Testis (tissue), 3 donors: ENCODE measurements around the gene NANOS2. TPM values are rescaled to one million over a fixed set of nuclear protein-coding genes. Genes with fewer than 3 reads are reported as not detected.
"Not testable (repeated sequence)": the region's sequence is repeated elsewhere in the genome, so short reads cannot be mapped to it uniquely, and the experiment has no call there.

ENCODE experiments used
- DNase-seq: peaks from one replicate; pipeline ENCODE4 v3.0.0-alpha.2; 2019
- H3K27ac ChIP-seq, 2 donors: fragments of 200-600 bp; sonication (generic); one replicate each; pipeline ENCODE4 v1.5.1; 2019
- H3K27me3 ChIP-seq: fragments of 200-600 bp; sonication (generic); one replicate; pipeline ENCODE4 v1.5.1; 2019
- H3K36me3 ChIP-seq: fragments of 200-600 bp; sonication (generic); one replicate; pipeline ENCODE4 v1.5.1; 2017; ENCODE audit warnings: low read depth; ENCODE audit errors: missing control alignments
- H3K4me1 ChIP-seq: fragments of 200-600 bp; sonication (generic); one replicate; pipeline ENCODE4 v1.5.1; 2019
- H3K4me3 ChIP-seq, 2 donors: fragments of 200-600 bp; sonication (generic); one replicate each; pipeline ENCODE4 v1.5.1; 2017 to 2019
- H3K9me3 ChIP-seq: fragments of 200-600 bp; sonication (generic); one replicate; pipeline ENCODE4 v1.5.1; 2017
- CTCF ChIP-seq, 3 experiments: fragments of 450-650 bp in 2 of 3; fragments of 200-600 bp in 1 of 3; sonication (generic) in 1 of 3; IDR thresholded peaks; one replicate each; pipeline ENCODE4 v1.5.1; 2016 to 2019; ENCODE audit warnings: antibody characterized with exemption in 3 of 3, mild to moderate bottlenecking in 2 of 3, moderate library complexity in 1 of 3
- POLR2A ChIP-seq: fragments of 450-650 bp; IDR thresholded peaks from one replicate; pipeline ENCODE4 v1.6.1; 2017; ENCODE audit warnings: antibody characterized with exemption, mild to moderate bottlenecking, moderate library complexity
- WGBS, 2 donors: methylation state at CpG; one replicate each; pipeline ENCODE4 v1.1.5; 2018; 5-methylcytosine and 5-hydroxymethylcytosine counted together
- intact Hi-C: fragments of 100-400 bp; cut with DNase I; formaldehyde crosslinking; loops from one replicate; pipeline ENCODE4 v1.15.1; 2023; ENCODE audit warnings: low total_unique reads
- polyA plus RNA-seq: library from polyadenylated mRNA; stranded (reverse); fragments of 350-450 nt; fragmentation: Illumina TruSeq; extraction: RNeasy Lipid Tissue Mini Kit (QIAGEN cat#74804); gene quantifications from one replicate; pipeline ENCODE4 v1.2.3, GENCODE V29; 2014; ENCODE audit warnings: low read depth, low replicate concordance; ENCODE audit not compliant: insufficient read depth
- total RNA-seq, 2 donors: library from RNA; depleted of rRNA; stranded (reverse); fragments of >200 nt; gene quantifications; one replicate each; pipeline ENCODE4 v1.2.3, GENCODE V29; 2016

NANOS2 gene
- total and polyA plus RNA-seq, 3 donors from 2014 or later = 4.8 to 5.1 (median 4.8) TPM

- Histone ChIP-seq H3K4me3 (no peak overlapping the region), H3K27me3 (no peaks in the 10 kb centered on the region), H3K36me3 (no peaks in the 10 kb centered on the region), H3K9me3 (no peaks in the 10 kb centered on the region), H3K4me1 (peaks cover 9% of the 10 kb centered on the region), H3K27ac (no peak overlapping the region)
- DNase-seq = no peak
- 91 to 93% methylated on average over 7 of the region's 7 CpGs for WGBS, 2 donors
- no peak for TF ChIP-seq POLR2A
- no peak for TF ChIP-seq CTCF (IDR thresholded peaks at IDR 0.05)
- intact Hi-C loops = no loop called here
Measured at GRCh38 chr19:45874620-45874966, 40.0 kb downstream of the NANOS2 start.

- DNase-seq = no peak
- no peak overlapping the region for H3K4me3 ChIP-seq
- no peaks in the 10 kb centered on the region for H3K9me3 ChIP-seq
- intact Hi-C loops = no loop called here
- no peaks in the 10 kb centered on the region for H3K36me3 ChIP-seq
- TF ChIP-seq CTCF (IDR thresholded peaks at IDR 0.05) = no peak
- TF ChIP-seq POLR2A = no peak
- H3K27me3 ChIP-seq = no peaks in the 10 kb centered on the region
- 79 to 81% methylated on average over 6 to 7 of the region's 7 CpGs for WGBS, 2 donors
- H3K27ac ChIP-seq = no peak overlapping the region
- H3K4me1 ChIP-seq = peaks cover 9% of the 10 kb centered on the region
Measured at GRCh38 chr19:45873219-45873772, 41.3 kb downstream of the NANOS2 start.

GRCh38 chr19:45872095-45872919, 42.3 kb downstream of the NANOS2 start:
- no peaks in the 10 kb centered on the region for H3K36me3 ChIP-seq
- WGBS, 2 donors = 92 to 95% methylated on average over 17 to 33 of the region's 34 CpGs
- H3K4me1 ChIP-seq = peaks cover 9% of the 10 kb centered on the region
- H3K9me3 ChIP-seq = no peaks in the 10 kb centered on the region
- no peak for DNase-seq
- intact Hi-C loops = no loop called here
- TF ChIP-seq CTCF (IDR thresholded peaks at IDR 0.05) (no peak), POLR2A (no peak)
- H3K27ac ChIP-seq = no peak overlapping the region
- H3K4me3 ChIP-seq = no peak overlapping the region
- no peaks in the 10 kb centered on the region for H3K27me3 ChIP-seq

- Histone ChIP-seq H3K4me3 (no peak overlapping the region), H3K27ac (no peak overlapping the region), H3K27me3 (no peaks in the 10 kb centered on the region), H3K9me3 (no peaks in the 10 kb centered on the region), H3K36me3 (no peaks in the 10 kb centered on the region), H3K4me1 (no peaks in the 10 kb centered on the region)
- no peak for TF ChIP-seq CTCF (IDR thresholded peaks at IDR 0.05)
- no peak for TF ChIP-seq POLR2A
- no peak for DNase-seq
- WGBS, 2 donors = 91 to 97% methylated on average over 5 of the region's 5 CpGs
- intact Hi-C loops = no loop called here
Measured at GRCh38 chr19:45870798-45871197, 43.8 kb downstream of the NANOS2 start.

GRCh38 chr19:45867241-45867640, 47.3 kb downstream of the NANOS2 start:
- WGBS, 2 donors = 74% methylated on average over 4 of the region's 4 CpGs
- H3K4me3 ChIP-seq, H3K36me3 ChIP-seq, intact Hi-C loops, H3K27ac ChIP-seq, H3K27me3 ChIP-seq, H3K9me3 ChIP-seq, DNase-seq: not testable (repeated sequence)
- H3K4me1 ChIP-seq = peaks cover 14% of the 10 kb centered on the region
